Measurements from ENCODE around the gene OR5M8. TPM values are rescaled to one million over a fixed set of nuclear protein-coding genes. Genes with fewer than 3 reads are reported as not detected.

The OR5M8 gene
- total and polyA plus RNA-seq, 4 donors, result not detected

DNA sequence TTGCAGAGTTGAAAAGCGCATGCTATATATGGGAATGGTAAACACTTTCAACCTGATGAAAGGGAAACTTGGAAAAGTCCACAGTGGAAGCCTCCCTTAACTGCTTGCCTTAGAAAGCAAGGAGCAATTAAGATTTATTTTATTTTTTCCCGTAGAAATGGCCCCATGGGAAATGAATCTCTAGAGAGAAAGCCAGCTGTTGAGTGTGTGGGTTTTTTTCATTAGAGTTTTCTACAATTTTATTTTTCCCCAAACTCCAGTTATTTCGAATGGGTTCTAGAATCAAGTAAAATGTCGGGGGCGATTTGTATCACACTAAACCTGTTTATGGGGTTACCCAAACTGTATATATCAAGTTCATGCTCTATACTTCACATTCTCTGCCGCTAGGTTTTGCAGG is 17.9 kb downstream of the OR5M8 start, which contains the start of gene OR5M3:
TSS of gene OR5M3 (minus strand) at position 101 of the 400 bp plus-strand sequence. CDS start 2,855 bp downstream, outside the sequence.
- H3K27me3 ChIP-seq (ENCODE audit: control insufficient read depth in 4 of 4, insufficient read depth in 4 of 4, low read length in 3 of 4), result no peaks in the 10 kb centered on the region
- WGBS, result 74% methylated on average over 6 of the region's 6 CpGs

DNA sequence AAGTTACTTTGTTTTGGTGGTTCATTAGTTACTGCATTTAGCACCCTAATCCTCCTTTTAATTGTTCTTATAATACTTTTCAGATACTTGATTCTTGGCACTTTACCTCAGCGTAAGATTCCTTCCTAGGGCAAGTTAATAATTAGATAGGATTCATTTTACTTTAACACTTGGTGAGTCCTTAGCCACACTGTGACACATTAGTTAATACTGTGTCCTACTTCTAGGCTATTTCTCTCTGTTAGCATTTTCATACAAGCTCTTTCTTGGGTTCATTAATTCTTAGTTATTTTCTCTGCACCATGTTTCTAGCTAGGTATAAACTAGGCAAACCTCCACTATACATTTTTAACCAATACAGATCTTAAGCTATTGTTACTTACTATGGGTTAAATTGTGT is 34.1 kb downstream of the OR5M8 start:
- Histone ChIP-seq H3K27ac (ENCODE audit: low read depth in 1 of 2, low read length in 2 of 2) (no peak overlapping the region), H3K4me1 (ENCODE audit: control insufficient read depth in 4 of 4, insufficient read depth in 4 of 4, low read length in 3 of 4) (no peaks in the 10 kb centered on the region), H3K27me3 (ENCODE audit: control insufficient read depth in 4 of 4, insufficient read depth in 4 of 4, low read length in 3 of 4) (no peaks in the 10 kb centered on the region), H3K9me3 (ENCODE audit: control insufficient read depth in 4 of 4, low read length in 3 of 4) (no peaks in the 10 kb centered on the region), H3K4me3 (ENCODE audit: low read depth in 1 of 3, low read length in 3 of 3) (no peak overlapping the region), H3K36me3 (ENCODE audit: control insufficient read depth in 4 of 4, insufficient read depth in 3 of 4, low read depth in 1 of 4, low read length in 3 of 4) (no peaks in the 10 kb centered on the region), H3K9ac (ENCODE audit: low read depth in 1 of 2, low read length in 2 of 2) (no peak overlapping the region)
- 65% methylated on average over 1 of the region's 1 CpG for WGBS
- TF ChIP-seq, protein P1, sequence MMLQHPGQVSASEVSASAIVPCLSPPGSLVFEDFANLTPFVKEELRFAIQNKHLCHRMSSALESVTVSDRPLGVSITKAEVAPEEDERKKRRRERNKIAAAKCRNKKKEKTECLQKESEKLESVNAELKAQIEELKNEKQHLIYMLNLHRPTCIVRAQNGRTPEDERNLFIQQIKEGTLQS (IDR thresholded peaks at IDR 0.05), result no peak
- no peak for TF ChIP-seq RAD21 (IDR thresholded peaks at IDR 0.05)
- TF ChIP-seq FOXA2 (IDR thresholded peaks at IDR 0.05), result no peak
- no peak for TF ChIP-seq YY1 (IDR thresholded peaks at IDR 0.05)
- no peak for TF ChIP-seq HNF4G (IDR thresholded peaks at IDR 0.05)
- TF ChIP-seq, protein P2, sequence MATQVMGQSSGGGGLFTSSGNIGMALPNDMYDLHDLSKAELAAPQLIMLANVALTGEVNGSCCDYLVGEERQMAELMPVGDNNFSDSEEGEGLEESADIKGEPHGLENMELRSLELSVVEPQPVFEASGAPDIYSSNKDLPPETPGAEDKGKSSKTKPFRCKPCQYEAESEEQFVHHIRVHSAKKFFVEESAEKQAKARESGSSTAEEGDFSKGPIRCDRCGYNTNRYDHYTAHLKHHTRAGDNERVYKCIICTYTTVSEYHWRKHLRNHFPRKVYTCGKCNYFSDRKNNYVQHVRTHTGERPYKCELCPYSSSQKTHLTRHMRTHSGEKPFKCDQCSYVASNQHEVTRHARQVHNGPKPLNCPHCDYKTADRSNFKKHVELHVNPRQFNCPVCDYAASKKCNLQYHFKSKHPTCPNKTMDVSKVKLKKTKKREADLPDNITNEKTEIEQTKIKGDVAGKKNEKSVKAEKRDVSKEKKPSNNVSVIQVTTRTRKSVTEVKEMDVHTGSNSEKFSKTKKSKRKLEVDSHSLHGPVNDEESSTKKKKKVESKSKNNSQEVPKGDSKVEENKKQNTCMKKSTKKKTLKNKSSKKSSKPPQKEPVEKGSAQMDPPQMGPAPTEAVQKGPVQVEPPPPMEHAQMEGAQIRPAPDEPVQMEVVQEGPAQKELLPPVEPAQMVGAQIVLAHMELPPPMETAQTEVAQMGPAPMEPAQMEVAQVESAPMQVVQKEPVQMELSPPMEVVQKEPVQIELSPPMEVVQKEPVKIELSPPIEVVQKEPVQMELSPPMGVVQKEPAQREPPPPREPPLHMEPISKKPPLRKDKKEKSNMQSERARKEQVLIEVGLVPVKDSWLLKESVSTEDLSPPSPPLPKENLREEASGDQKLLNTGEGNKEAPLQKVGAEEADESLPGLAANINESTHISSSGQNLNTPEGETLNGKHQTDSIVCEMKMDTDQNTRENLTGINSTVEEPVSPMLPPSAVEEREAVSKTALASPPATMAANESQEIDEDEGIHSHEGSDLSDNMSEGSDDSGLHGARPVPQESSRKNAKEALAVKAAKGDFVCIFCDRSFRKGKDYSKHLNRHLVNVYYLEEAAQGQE (IDR thresholded peaks at IDR 0.05), result no peak
- TF ChIP-seq, protein P3, sequence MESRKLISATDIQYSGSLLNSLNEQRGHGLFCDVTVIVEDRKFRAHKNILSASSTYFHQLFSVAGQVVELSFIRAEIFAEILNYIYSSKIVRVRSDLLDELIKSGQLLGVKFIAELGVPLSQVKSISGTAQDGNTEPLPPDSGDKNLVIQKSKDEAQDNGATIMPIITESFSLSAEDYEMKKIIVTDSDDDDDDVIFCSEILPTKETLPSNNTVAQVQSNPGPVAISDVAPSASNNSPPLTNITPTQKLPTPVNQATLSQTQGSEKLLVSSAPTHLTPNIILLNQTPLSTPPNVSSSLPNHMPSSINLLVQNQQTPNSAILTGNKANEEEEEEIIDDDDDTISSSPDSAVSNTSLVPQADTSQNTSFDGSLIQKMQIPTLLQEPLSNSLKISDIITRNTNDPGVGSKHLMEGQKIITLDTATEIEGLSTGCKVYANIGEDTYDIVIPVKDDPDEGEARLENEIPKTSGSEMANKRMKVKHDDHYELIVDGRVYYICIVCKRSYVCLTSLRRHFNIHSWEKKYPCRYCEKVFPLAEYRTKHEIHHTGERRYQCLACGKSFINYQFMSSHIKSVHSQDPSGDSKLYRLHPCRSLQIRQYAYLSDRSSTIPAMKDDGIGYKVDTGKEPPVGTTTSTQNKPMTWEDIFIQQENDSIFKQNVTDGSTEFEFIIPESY (IDR thresholded peaks at IDR 0.05), result no peak
- no peak for TF ChIP-seq TAF1 (conservative IDR thresholded peaks at IDR 0.05)
- no peak for TF ChIP-seq NR2F2 (IDR thresholded peaks at IDR 0.05)
- no peak for TF ChIP-seq SP1 (IDR thresholded peaks at IDR 0.05)
- no peak for TF ChIP-seq JUND (IDR thresholded peaks at IDR 0.05)
- no peak for TF ChIP-seq GABPA (IDR thresholded peaks at IDR 0.05 in 1 of 2, conservative IDR thresholded peaks at IDR 0.05 in 1 of 2)
- TF ChIP-seq RXRA (IDR thresholded peaks at IDR 0.05), result no peak
- TF ChIP-seq, protein P4, sequence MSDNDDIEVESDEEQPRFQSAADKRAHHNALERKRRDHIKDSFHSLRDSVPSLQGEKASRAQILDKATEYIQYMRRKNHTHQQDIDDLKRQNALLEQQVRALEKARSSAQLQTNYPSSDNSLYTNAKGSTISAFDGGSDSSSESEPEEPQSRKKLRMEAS (IDR thresholded peaks at IDR 0.05), result no peak
- TF ChIP-seq, protein P5, sequence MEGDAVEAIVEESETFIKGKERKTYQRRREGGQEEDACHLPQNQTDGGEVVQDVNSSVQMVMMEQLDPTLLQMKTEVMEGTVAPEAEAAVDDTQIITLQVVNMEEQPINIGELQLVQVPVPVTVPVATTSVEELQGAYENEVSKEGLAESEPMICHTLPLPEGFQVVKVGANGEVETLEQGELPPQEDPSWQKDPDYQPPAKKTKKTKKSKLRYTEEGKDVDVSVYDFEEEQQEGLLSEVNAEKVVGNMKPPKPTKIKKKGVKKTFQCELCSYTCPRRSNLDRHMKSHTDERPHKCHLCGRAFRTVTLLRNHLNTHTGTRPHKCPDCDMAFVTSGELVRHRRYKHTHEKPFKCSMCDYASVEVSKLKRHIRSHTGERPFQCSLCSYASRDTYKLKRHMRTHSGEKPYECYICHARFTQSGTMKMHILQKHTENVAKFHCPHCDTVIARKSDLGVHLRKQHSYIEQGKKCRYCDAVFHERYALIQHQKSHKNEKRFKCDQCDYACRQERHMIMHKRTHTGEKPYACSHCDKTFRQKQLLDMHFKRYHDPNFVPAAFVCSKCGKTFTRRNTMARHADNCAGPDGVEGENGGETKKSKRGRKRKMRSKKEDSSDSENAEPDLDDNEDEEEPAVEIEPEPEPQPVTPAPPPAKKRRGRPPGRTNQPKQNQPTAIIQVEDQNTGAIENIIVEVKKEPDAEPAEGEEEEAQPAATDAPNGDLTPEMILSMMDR (IDR thresholded peaks at IDR 0.05; ENCODE audit: low read depth, low read length, missing input control), result no peak
- no peak for TF ChIP-seq EGR1 (IDR thresholded peaks at IDR 0.05; ENCODE audit: low read depth in 2 of 2)
- no peak for TF ChIP-seq FOXA1 (IDR thresholded peaks at IDR 0.05)
- no peak for DNase-seq (ENCODE audit: low spot score)

More for the DNA sequence above, 17.9 kb downstream of the OR5M8 start, which contains the start of gene OR5M3:
- Histone ChIP-seq H3K36me3 (ENCODE audit: control insufficient read depth in 4 of 4, insufficient read depth in 3 of 4, low read depth in 1 of 4, low read length in 3 of 4) (no peaks in the 10 kb centered on the region), H3K27ac (ENCODE audit: low read depth in 1 of 2, low read length in 2 of 2) (no peak within 1 kb of the TSS), H3K9ac (ENCODE audit: low read depth in 1 of 2, low read length in 2 of 2) (no peak within 1 kb of the TSS), H3K4me3 (ENCODE audit: low read depth in 1 of 3, low read length in 3 of 3) (no peak within 1 kb of the TSS), H3K4me1 (ENCODE audit: control insufficient read depth in 4 of 4, insufficient read depth in 4 of 4, low read length in 3 of 4) (no peaks in the 10 kb centered on the region), H3K9me3 (ENCODE audit: control insufficient read depth in 4 of 4, low read length in 3 of 4) (no peaks in the 10 kb centered on the region)
- TF ChIP-seq, protein P5 (IDR thresholded peaks at IDR 0.05; ENCODE audit: low read depth, low read length, missing input control), result no peak
- no peak for TF ChIP-seq NR2F2 (IDR thresholded peaks at IDR 0.05)
- no peak for DNase-seq (ENCODE audit: low spot score)

Measured in liver (tissue), 9 donors.